ELR (cell line): Measurements from ENCODE around the gene RBM33.
"Not testable (repeated sequence)": the region's sequence is repeated elsewhere in the genome, so short reads cannot be mapped to it uniquely, and the experiment has no call there.

ENCODE experiments used
- DNase-seq: peaks from one replicate; pipeline ENCODE4 v3.0.0-alpha.2; 2015; ENCODE audit warnings: low read depth

Gene RBM33

GRCh38 chr7:155665079-155665956 is 20.9 kb downstream of the RBM33 start:
- no peak for DNase-seq

DNA sequence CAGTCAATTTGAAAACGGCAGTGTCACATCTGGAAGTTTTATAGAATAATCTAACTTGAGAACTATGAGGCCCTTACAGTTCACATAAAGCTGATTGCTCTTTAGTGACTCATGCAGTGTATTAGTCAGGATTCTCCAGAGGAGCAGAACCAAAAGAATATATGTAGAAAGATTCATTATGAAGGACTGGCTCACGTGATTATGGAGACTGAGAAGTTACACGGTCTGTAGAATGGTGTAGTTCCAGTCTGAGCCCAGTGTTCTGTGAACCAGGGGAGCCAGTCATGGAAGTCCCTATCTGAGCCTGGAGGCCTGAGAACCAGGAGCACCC is 21.5 kb downstream of the RBM33 start:
- DNase-seq, result peak; percentile 90

DNA sequence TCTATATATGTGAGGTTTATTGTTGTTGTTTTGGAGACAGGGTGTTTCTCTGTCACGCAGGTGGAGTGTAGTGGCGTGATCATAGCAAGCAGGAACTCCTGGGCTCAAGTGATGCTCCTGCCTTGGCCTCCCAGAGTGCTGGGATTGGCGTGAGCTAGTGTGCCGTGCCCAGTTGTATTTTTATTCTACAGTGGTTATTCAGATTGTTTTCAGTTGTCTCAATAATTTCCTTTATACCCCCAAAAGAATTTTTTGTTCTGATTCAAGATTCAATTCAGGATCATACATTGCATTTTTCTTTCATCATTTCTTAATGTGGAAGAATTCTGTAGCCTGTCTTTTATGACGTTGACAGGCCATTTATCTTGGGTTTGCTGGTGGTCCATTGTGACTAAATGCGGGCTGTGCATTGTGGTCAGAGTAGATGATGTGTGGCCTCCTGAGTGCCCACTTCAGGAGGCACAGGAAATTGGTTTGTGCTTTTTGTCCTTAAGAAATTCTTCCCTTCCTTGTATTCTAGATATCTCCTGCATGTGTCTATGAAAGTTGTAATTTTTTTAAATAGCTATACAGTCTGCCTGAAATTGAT is 22.9 kb downstream of the RBM33 start:
- DNase-seq, result no peak

DNA sequence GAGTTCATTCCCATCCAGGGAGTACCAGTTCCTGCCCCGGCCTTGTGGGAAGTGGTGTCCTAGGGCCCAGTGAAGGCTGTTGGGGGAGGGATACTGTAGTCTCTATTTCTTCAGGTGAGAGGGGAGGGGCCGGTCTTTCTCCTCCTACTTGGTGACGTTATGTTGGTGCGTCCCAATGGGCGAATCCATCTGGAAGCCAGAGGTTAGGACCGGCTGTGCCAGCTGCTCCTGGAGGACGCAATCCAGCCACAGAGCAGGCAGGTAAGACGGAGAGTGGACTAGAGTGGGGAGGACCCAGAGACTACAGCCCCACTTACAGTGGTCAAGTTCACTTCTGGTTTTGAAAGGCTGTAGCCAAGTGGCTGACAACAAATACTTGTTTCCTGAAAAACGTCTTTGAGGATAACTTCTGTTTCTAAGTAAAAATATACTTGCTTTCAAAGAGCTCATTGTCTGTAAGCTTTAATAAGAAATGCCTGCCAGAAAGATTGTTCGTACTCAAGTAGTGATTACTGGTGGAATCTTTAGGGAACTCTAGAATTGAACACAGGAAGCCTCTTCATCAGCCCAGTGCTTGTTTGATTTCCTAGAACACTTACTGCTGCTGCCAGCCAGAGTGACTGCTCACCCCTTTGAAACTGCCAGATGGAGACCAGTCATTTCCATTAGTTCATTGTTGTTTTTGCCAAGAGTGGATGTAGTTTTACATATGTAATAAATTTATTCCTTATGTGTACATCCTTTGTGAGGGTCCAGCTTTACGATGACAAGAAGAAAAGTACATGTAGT is 25.4 kb downstream of the RBM33 start:
- peak; percentile 6 for DNase-seq

DNA sequence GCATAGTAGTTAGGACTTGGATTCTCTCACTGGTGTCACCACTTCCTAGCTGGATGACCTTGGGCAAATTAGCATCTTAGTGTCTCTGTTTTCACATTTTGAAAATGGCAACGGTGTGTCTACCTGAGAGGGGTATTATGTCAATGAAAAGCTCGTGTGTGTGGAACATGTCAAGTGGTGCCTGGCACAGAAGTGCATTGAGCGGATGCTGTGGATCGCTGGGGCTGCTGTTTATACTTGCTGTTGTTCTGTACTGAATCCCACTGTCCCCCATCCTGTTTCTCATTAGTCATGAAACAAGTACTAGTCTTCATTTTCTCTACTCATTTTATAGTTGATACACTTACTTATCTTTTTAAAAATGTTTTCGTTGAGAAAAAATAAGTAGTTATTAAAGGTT is 26.1 kb downstream of the RBM33 start:
- no peak for DNase-seq

GRCh38 chr7:155674556-155674955 is 30.1 kb downstream of the RBM33 start:
- DNase-seq, result no peak

DNA sequence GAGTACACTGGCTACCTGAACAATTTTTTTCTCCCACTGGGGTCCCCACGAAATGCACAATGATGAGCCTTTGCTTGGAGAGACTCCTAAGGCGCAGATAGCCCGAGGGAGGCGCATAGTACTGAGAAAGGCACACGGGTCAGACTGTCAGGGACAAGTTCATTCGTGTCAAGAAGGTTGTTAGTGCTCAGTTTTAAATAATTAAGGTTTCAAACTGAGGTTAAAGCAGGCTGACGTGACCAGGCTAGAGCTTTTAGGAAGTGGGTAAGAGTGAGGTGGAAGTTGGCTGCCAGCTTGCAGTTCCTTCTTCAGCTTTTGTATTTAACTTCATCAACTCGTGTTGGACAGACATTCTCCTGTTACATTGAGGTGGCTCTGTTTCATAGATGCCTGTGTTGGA is 31.6 kb downstream of the RBM33 start:
- no peak for DNase-seq

DNA sequence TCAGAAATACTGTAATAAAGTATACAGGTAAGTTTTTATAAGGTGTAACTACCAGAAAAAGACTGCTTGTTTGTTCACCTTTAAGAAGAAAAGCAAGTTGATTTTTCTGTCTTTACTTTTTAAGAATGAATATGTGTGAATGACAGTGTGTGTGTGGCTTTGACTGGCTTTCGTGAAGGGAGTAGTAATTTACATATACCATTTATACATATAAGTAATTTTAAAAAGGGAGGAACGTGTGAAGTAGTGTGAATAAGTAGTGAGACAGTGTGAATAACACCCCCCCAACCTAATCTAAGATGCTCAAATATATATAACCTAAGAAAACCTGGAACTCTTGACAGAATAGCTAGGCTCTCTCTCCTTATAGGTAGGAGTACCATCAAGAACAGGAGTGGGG is 33.2 kb downstream of the RBM33 start:
- no peak for DNase-seq

DNA sequence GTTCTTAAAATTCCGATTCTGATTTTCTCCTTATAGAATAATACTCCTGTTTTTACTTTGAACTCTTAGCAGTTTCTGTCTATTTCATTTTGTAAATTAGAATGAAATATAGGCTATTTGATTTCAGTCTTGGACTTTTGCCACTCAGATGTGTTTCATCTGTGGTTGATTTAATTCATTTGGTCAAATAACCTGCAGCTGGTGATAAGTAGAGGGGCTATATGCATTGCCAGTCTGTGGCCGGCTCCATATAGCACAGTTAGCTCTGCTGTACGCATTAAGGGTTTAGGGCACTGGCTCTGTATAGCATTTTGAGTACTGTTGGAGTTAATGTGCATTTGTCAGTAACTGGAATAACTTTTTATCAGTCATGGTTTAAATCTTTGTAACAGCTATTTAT is 35.7 kb downstream of the RBM33 start:
- no peak for DNase-seq

GRCh38 chr7:155680864-155681263 is 36.4 kb downstream of the RBM33 start:
- DNase-seq, result no peak

- no peak for DNase-seq
Measured at GRCh38 chr7:155681663-155682062, 37.2 kb downstream of the RBM33 start.

- DNase-seq, result no peak
Measured at GRCh38 chr7:155682484-155682883, 38.0 kb downstream of the RBM33 start.

- no peak for DNase-seq
Measured at GRCh38 chr7:155683098-155683497, 38.6 kb downstream of the RBM33 start.

DNA sequence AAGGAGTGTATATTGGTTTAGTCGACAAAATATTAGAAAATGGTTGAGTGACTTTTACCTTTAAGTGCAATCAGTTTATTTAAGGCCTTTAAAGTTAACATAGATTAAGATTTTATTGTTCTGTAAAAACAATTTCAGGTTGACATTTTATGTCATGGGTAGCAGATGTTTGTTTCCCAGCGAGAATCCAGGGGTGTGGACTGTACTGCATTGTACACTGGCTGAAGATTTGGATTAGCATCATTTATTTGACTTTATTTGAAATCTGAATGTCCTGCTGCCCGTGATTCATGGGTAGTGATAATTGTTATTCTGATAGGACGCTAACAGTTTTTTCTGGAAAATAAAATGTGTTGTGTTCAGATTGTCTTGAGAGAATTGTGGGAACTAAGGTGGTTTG is 39.3 kb downstream of the RBM33 start:
- DNase-seq, result no peak

- no peak for DNase-seq
Measured at GRCh38 chr7:155684543-155684942, 40.1 kb downstream of the RBM33 start.

GRCh38 chr7:155685070-155685790 is 40.8 kb downstream of the RBM33 start:
- no peak for DNase-seq

GRCh38 chr7:155685791-155686160 is 41.3 kb downstream of the RBM33 start:
- DNase-seq, result no peak

GRCh38 chr7:155686620-155687324 is 42.3 kb downstream of the RBM33 start:
- not testable (repeated sequence) for DNase-seq

GRCh38 chr7:155688237-155688636 is 43.8 kb downstream of the RBM33 start:
- DNase-seq, result not testable (repeated sequence)

GRCh38 chr7:155690655-155691054 is 46.2 kb downstream of the RBM33 start:
- DNase-seq, result not testable (repeated sequence)

DNA sequence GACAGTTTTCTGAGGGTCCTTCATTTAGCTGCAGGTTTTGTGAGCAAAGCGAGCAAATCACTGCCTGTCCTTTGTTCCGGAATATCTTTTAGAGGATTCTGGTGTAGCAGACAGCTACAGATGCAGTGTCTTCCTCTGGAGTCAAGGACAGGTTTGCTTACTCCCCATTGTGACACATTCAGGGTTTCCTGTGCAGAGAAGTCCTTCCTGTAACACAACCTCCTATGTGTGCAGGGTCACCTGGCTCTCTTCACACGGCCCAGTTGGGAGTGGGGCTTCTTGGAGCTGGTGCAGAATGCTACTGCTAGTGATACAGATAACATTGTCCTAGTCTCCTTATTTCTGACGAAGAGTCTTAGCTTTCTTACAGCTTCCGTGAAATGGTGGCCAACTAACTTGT is 47.9 kb downstream of the RBM33 start:
- DNase-seq, result no peak

DNA sequence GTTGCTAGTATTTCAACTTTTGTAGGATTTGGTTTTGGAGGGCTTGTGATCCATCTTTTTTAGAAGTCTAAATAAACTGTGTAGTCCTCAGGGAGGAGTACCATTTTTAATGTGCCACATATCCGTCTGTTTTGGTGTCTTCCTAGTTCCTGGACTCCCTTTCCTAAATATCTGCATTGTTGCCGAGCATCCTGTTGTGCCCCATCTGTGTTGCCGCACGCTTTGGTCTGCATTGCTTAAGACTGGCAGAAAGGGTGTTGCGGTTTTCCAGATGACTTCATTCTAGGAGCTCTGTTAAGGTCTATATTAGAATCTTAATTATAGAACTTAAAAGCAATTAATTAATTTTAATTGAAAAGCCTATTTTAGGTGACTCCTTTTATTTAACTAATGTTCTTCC is 49.4 kb downstream of the RBM33 start:
- no peak for DNase-seq
